Loucy (cell line): ENCODE data around the gene NLGN1.

Experiments used
- CTCF ChIP-seq: fragments of 200-600 bp; sonication (generic); conservative IDR thresholded peaks from 2 replicates; pipeline ENCODE4 v1.5.1; 2014; ENCODE audit warnings: mild to moderate bottlenecking, antibody characterized with exemption, low read length
- EZH2phosphoT487 ChIP-seq: fragments of 200-600 bp; IDR thresholded peaks from 2 replicates; pipeline ENCODE4 v1.6.1; 2018; ENCODE audit warnings: antibody characterized with exemption, mild to moderate bottlenecking, moderate library complexity, borderline replicate concordance

GRCh38 chr3:173688216-173688842, 290.8 kb downstream of the NLGN1 start:
- no peak for TF ChIP-seq CTCF
- TF ChIP-seq EZH2phosphoT487 = no peak
